IPS-15b (cell line): Measurements from ENCODE around the gene PIK3R1.

Source experiments
- H3K27me3 ChIP-seq: one replicate; pipeline ENCODE4 v1.6.1; 2013; ENCODE audit warnings: low read length; ENCODE audit not compliant: control insufficient read depth, insufficient read depth
- H3K36me3 ChIP-seq: one replicate; pipeline ENCODE4 v1.6.1; 2013; ENCODE audit warnings: low read length; ENCODE audit not compliant: control insufficient read depth, insufficient read depth
- H3K4me1 ChIP-seq: one replicate; pipeline ENCODE4 v1.6.1; 2013; ENCODE audit warnings: mild to moderate bottlenecking, low read length; ENCODE audit not compliant: control insufficient read depth, insufficient read depth
- H3K4me3 ChIP-seq: one replicate; pipeline ENCODE4 v1.5.1; 2013; ENCODE audit warnings: low read depth, low read length
- H3K9ac ChIP-seq: one replicate; pipeline ENCODE4 v1.6.1; 2013; ENCODE audit warnings: low read depth, mild to moderate bottlenecking, low read length
- H3K9me3 ChIP-seq: one replicate; pipeline ENCODE4 v1.6.1; 2013; ENCODE audit warnings: mild to moderate bottlenecking, low read length; ENCODE audit not compliant: control insufficient read depth, insufficient read depth

The PIK3R1 gene

DNA sequence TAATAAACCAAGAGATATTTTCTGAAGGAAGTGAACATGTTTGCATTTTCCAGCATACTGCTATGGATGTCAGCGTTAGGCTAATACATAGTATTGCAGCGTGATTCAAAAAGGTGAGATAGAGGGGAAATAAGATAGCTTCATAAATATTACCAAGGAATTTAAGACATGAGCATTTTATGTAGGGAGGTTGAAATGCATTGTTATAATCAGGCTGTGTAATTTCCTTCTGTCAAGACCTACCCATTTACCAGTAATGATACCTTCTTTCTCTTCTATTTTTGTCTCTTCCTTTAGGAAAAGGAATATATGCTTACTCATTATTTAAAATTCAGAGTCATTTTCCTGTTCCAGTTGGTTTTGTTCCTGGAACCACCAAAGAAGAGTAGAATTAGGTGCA, 33.3 kb downstream of the PIK3R1 start:
- no peak overlapping the region for H3K4me3 ChIP-seq
- H3K4me1 ChIP-seq, result peaks cover 20% of the 10 kb centered on the region
- no peaks in the 10 kb centered on the region for H3K36me3 ChIP-seq
- no peaks in the 10 kb centered on the region for H3K9me3 ChIP-seq
- no peaks in the 10 kb centered on the region for H3K27me3 ChIP-seq
- no peak overlapping the region for H3K9ac ChIP-seq

GRCh38 chr5:68249520-68249919, 34.0 kb downstream of the PIK3R1 start:
- Histone ChIP-seq H3K9ac (no peak overlapping the region), H3K4me1 (peaks cover 20% of the 10 kb centered on the region), H3K9me3 (no peaks in the 10 kb centered on the region), H3K36me3 (no peaks in the 10 kb centered on the region), H3K27me3 (no peaks in the 10 kb centered on the region), H3K4me3 (no peak overlapping the region)

DNA sequence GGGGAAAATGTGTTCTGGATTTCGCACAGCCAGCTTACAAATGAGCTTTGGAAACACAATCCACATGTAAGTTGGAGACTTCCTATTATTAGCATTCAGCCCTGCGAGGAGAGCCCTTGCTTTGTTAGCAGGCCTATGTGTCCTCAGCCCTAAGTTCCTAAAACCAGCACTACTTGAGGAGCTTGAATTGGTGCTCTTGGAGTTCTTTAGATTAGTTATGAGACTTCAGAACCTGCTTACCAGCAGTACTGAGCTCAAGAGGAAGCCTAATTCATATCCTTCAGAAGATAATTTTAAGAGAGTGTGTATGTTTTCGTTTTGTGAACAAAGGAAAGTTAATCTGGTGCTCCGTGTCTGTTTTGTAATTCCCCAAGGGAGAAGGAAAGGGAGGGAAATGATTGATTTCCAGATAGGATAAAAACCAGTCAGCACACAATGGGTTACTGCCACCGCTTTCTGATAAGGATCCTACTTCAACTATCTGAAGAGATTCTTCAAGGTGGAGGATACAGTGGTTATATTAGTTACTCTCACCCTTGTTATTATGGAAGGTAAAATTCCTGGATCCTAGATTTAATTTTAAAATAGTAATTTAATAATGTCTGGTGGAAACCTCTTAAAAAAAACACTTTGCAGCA, 35.2 kb downstream of the PIK3R1 start:
- Histone ChIP-seq H3K36me3 (no peaks in the 10 kb centered on the region), H3K9ac (no peak overlapping the region), H3K4me1 (peaks cover 20% of the 10 kb centered on the region), H3K4me3 (no peak overlapping the region), H3K27me3 (no peaks in the 10 kb centered on the region), H3K9me3 (no peaks in the 10 kb centered on the region)

DNA sequence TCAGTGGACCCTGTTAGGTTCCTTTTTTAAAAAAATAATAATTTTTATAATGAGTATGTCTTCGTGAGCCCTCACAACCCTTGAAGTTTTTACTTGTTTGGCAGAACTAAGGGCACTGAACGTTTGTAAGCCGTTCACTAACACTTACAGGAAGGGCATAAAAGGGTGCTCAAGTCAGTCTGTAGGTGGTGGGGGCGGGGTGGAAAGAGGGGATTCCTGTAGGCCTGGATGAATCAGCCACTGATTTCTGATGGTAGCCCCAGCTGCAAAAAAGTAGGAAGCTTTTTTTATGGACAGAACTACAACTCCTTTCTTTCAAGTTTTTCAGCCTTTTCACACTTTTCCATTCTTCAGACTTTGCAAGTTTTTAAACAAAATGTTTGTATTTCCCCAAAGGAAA, 35.8 kb downstream of the PIK3R1 start:
- Histone ChIP-seq H3K36me3 (no peaks in the 10 kb centered on the region), H3K27me3 (no peaks in the 10 kb centered on the region), H3K9ac (no peak overlapping the region), H3K9me3 (no peaks in the 10 kb centered on the region), H3K4me1 (peaks cover 20% of the 10 kb centered on the region), H3K4me3 (no peak overlapping the region)

GRCh38 chr5:68251804-68252522, 36.4 kb downstream of the PIK3R1 start:
- H3K4me3 ChIP-seq, result no peak overlapping the region
- H3K27me3 ChIP-seq, result no peaks in the 10 kb centered on the region
- H3K36me3 ChIP-seq, result no peaks in the 10 kb centered on the region
- no peak overlapping the region for H3K9ac ChIP-seq
- H3K9me3 ChIP-seq, result no peaks in the 10 kb centered on the region
- H3K4me1 ChIP-seq, result peaks cover 20% of the 10 kb centered on the region

- no peaks in the 10 kb centered on the region for H3K27me3 ChIP-seq
- H3K4me3 ChIP-seq, result no peak overlapping the region
- H3K9me3 ChIP-seq, result no peaks in the 10 kb centered on the region
- H3K9ac ChIP-seq, result no peak overlapping the region
- H3K36me3 ChIP-seq, result no peaks in the 10 kb centered on the region
- peaks cover 20% of the 10 kb centered on the region for H3K4me1 ChIP-seq
These were observed 37.4 kb downstream of the PIK3R1 start for GRCh38 chr5:68252673-68253623.

- H3K36me3 ChIP-seq, result no peaks in the 10 kb centered on the region
- no peaks in the 10 kb centered on the region for H3K9me3 ChIP-seq
- H3K4me3 ChIP-seq, result no peak overlapping the region
- no peak overlapping the region for H3K9ac ChIP-seq
- no peaks in the 10 kb centered on the region for H3K27me3 ChIP-seq
- H3K4me1 ChIP-seq, result peaks cover 20% of the 10 kb centered on the region
These were observed 38.3 kb downstream of the PIK3R1 start for GRCh38 chr5:68253624-68254585.

DNA sequence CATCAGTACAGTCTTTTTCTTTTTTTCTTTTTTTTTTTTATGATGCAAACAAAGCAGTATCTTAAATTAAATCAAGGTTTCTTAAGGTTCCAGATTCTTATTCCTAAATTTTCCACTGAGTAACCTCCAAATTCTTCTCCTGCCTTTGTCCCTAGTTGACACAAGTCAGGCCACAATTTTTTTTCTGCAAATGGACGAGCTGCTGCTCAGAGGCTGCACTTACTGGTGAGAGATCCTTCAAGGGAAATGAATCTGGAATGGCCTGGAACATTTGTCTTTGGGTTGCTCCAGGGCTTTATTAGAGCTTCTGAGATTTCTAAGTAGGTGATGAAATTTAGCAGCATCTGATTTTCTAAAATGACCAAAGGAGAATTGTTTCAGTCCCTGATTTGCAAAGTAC, 39.3 kb downstream of the PIK3R1 start:
- Histone ChIP-seq H3K9ac (no peak overlapping the region), H3K4me1 (peaks cover 18% of the 10 kb centered on the region), H3K36me3 (no peaks in the 10 kb centered on the region), H3K9me3 (no peaks in the 10 kb centered on the region), H3K4me3 (no peak overlapping the region), H3K27me3 (no peaks in the 10 kb centered on the region)

DNA sequence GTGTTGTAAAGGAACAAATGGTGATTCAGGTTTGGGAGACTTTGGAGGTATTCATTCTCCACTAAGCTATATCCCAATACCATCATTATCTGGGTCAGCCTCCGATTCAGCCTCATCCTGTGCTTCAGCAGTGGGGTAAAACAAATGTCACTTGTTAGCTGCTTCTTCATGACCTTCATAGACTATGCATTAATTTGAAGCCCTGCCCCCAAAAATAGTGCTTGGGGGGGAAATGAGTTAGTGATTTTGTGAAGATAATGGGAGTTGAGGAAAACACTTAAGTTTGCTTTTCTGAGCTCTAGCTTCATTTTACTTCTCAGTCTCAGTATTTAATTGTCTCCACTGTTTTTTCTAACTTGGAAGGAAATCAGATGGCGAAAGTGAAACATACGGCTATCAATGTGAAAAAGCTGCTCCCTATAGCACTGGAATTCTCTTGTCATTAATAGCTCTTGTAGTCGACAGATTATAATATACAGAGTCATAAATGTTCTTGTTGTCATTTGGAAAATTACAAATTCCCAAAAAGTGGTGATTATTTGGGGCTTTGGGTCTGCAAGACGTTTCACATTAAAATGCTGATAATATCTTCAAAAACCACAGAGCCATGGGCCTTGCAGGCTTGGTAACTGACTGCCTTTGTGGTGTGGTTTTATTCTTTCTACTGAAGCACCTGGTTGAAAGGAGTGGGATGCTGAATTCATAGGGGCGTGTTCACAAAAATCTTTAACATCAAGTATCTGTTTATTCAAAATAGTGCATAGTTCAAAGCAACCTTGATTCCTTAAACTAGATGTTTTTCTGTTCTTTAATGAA, 40.0 kb downstream of the PIK3R1 start:
- Histone ChIP-seq H3K9ac (no peak overlapping the region), H3K27me3 (no peaks in the 10 kb centered on the region), H3K4me1 (peaks cover 12% of the 10 kb centered on the region), H3K4me3 (no peak overlapping the region), H3K36me3 (no peaks in the 10 kb centered on the region), H3K9me3 (no peaks in the 10 kb centered on the region)

DNA sequence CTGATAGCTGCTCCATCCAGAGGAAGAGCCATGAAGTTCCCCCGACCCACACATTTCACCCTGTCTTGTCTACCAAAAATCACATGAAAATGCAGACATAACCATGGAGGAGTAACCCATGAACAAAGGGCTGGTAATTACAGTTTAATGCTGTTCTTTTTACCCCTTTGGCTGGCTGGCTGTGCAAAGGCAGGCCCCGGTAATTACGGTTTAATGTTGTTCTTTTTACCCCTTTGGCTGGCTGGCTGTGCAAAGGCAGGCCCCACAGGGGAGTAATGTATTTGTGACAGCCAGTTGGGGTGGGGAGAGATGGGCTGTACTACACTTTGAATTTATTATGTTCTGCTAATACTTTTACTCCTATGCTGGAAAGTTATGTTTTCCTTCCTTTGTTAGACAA, 41.7 kb downstream of the PIK3R1 start:
- Histone ChIP-seq H3K4me3 (no peak overlapping the region), H3K27me3 (no peaks in the 10 kb centered on the region), H3K36me3 (no peaks in the 10 kb centered on the region), H3K4me1 (no peaks in the 10 kb centered on the region), H3K9ac (no peak overlapping the region), H3K9me3 (no peaks in the 10 kb centered on the region)
